ENCODE results near the gene ZFYVE19. TPM values are rescaled to one million over a fixed set of nuclear protein-coding genes. Genes with fewer than 3 reads are reported as not detected.
"Not testable (repeated sequence)": the region's sequence is repeated elsewhere in the genome, so short reads cannot be mapped to it uniquely, and the experiment has no call there.

The ZFYVE19 gene
- polyA plus RNA-seq, 1 donor = 25.6 TPM

- Histone ChIP-seq H3K4me1 (ENCODE audit: control insufficient read depth, insufficient read depth, low read length) (peaks cover 31% of the 10 kb centered on the region), H3K27me3 (ENCODE audit: control insufficient read depth, insufficient read depth, low read length) (no peaks in the 10 kb centered on the region), H3K27ac (ENCODE audit: low read length) (peak overlapping the region; percentile 67), H3K36me3 (ENCODE audit: control insufficient read depth, insufficient read depth, low read length) (peaks cover 50% of the 10 kb centered on the region), H3K9me3 (ENCODE audit: control insufficient read depth, low read depth, low read length) (no peaks in the 10 kb centered on the region), H3K4me3 (ENCODE audit: low read length) (no peak overlapping the region)
- WGBS (ENCODE audit: insufficient coverage, low lambda C conversion rate) = no CpG with 5 or more reads among the region's 15 CpGs
- DNase-seq = peak; percentile 79 to 88
These were observed 50.9 kb downstream of the ZFYVE19 start for GRCh38 chr15:40857601-40858341.

- no peaks in the 10 kb centered on the region for H3K9me3 ChIP-seq (ENCODE audit: control insufficient read depth, low read depth, low read length)
- WGBS (ENCODE audit: insufficient coverage, low lambda C conversion rate) = no CpG with 5 or more reads among the region's 10 CpGs
- no peak for DNase-seq
- peaks cover 41% of the 10 kb centered on the region for H3K36me3 ChIP-seq (ENCODE audit: control insufficient read depth, insufficient read depth, low read length)
- no peak overlapping the region for H3K4me3 ChIP-seq (ENCODE audit: low read length)
- peaks cover 29% of the 10 kb centered on the region for H3K4me1 ChIP-seq (ENCODE audit: control insufficient read depth, insufficient read depth, low read length)
- H3K27ac ChIP-seq (ENCODE audit: low read length) = peak overlapping the region; percentile 67
- H3K27me3 ChIP-seq (ENCODE audit: control insufficient read depth, insufficient read depth, low read length) = no peaks in the 10 kb centered on the region
These were observed 51.8 kb downstream of the ZFYVE19 start for GRCh38 chr15:40858706-40859105.

DNA sequence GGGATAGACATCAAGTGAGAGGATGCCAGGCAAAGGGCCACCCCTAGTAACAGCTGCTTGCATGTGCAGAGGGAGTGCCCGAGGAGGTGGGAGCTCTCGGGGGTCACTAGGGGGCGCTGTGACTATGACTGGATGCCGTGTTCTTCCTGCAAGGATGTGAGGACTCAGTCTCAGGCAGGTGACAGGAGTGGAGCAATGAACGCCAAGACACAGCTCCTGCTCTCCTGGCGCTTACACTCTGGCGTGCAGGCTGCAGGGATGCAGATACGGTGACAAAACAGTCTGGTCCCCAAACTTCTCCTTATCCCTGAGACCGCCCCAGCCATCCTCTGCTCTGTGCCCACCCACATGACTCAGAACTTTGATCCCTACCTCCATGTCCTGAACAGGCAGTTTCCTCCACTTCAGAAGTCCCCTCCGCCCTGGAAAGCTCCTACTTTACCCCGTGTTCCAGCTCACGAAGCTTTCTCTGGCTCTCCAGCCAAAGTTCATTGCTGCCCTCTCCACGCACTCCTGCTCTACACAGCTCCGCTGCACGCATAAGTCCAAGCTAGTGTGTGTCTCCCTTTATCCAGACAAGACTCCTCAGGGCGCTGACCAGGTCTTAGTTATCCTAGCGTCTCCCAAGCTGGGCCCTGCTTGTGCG is 52.4 kb downstream of the ZFYVE19 start:
- Histone ChIP-seq H3K27ac (ENCODE audit: low read length) (peak overlapping the region; percentile 67), H3K36me3 (ENCODE audit: control insufficient read depth, insufficient read depth, low read length) (peaks cover 35% of the 10 kb centered on the region), H3K4me3 (ENCODE audit: low read length) (no peak overlapping the region), H3K4me1 (ENCODE audit: control insufficient read depth, insufficient read depth, low read length) (peaks cover 32% of the 10 kb centered on the region), H3K27me3 (ENCODE audit: control insufficient read depth, insufficient read depth, low read length) (no peaks in the 10 kb centered on the region), H3K9me3 (ENCODE audit: control insufficient read depth, low read depth, low read length) (no peaks in the 10 kb centered on the region)
- DNase-seq = peak; percentile 85 to 89
- no CpG with 5 or more reads among the region's 18 CpGs for WGBS (ENCODE audit: insufficient coverage, low lambda C conversion rate)

DNA sequence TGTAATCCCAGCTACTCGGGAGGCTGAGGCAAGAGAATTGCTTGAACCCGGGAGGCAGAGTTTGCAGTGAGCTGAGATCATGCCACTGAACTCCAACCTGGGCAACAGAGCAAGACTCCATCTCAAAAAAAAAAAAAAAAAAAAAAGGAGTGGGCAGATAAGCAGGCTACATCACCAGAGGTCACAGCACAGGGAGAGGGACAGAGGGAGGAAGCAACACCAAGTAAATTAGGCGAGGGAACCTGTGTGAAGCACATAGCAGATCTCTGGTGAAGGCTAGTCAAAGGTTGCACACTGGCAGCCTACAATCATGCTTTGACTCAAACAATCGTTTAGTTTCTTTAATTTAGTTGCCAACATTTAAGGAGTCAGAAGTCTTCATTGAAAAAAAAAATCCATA is 54.3 kb downstream of the ZFYVE19 start:
- H3K4me3 ChIP-seq (ENCODE audit: low read length); DNase-seq; H3K27ac ChIP-seq (ENCODE audit: low read length); H3K27me3 ChIP-seq (ENCODE audit: control insufficient read depth, insufficient read depth, low read length); H3K9me3 ChIP-seq (ENCODE audit: control insufficient read depth, low read depth, low read length): not testable (repeated sequence)
- peaks cover 16% of the 10 kb centered on the region for H3K36me3 ChIP-seq (ENCODE audit: control insufficient read depth, insufficient read depth, low read length)
- WGBS (ENCODE audit: insufficient coverage, low lambda C conversion rate) = no CpG with 5 or more reads among the region's 4 CpGs
- peaks cover 32% of the 10 kb centered on the region for H3K4me1 ChIP-seq (ENCODE audit: control insufficient read depth, insufficient read depth, low read length)

DNA sequence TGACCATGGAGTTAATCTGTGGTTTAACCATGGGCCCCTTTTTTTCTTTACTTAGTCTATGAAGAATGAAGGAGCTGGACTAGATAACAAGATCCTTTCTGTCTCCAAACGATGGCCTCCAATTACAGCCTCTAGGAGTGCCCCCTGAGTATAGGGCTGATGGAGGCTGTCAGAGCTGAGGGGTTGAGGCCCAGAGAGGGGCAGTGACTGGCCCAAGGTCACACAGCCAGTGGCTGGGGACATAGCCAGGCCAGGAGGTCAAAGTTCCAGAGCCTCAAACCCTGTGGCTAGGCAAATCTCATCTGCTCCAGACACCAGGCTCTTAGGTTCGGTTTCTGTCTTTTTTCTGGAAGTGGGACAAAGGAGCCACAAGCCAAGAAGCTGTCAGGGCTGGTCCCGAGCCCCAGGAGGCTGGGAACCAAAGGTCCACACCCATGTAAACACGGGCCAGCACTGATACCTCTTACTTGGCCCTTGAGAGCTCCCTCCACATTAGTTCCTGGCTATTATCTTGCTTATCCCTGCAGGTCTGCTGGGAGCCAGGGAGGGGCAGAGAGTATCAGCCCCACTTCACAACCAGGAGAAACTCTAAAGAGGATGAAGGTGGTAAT is 56.9 kb downstream of the ZFYVE19 start:
- H3K4me3 ChIP-seq (ENCODE audit: low read length) = no peak overlapping the region
- WGBS (ENCODE audit: insufficient coverage, low lambda C conversion rate) = no CpG with 5 or more reads among the region's 4 CpGs
- DNase-seq = no peak
- H3K4me1 ChIP-seq (ENCODE audit: control insufficient read depth, insufficient read depth, low read length) = peaks cover 20% of the 10 kb centered on the region
- H3K9me3 ChIP-seq (ENCODE audit: control insufficient read depth, low read depth, low read length) = no peaks in the 10 kb centered on the region
- no peak overlapping the region for H3K27ac ChIP-seq (ENCODE audit: low read length)
- H3K27me3 ChIP-seq (ENCODE audit: control insufficient read depth, insufficient read depth, low read length) = no peaks in the 10 kb centered on the region
- H3K36me3 ChIP-seq (ENCODE audit: control insufficient read depth, insufficient read depth, low read length) = peaks cover 1% of the 10 kb centered on the region

Other genes with a start within 250 kb of the ZFYVE19 start
- 36.0 TPM for gene CCDC32, start 242.0 kb upstream of the ZFYVE19 start, polyA plus RNA-seq
- 9.9 TPM for gene RPUSD2, start 237.8 kb upstream of the ZFYVE19 start, polyA plus RNA-seq
- 9.8 TPM for gene KNL1, start 212.8 kb upstream of the ZFYVE19 start, polyA plus RNA-seq
- 8.1 TPM for gene RAD51, start 111.9 kb upstream of the ZFYVE19 start, polyA plus RNA-seq
- gene RMDN3, start 51.8 kb upstream of the ZFYVE19 start, polyA plus RNA-seq = 79.8 TPM
- gene GCHFR, start 43.0 kb upstream of the ZFYVE19 start, polyA plus RNA-seq = 182 TPM
- gene C15orf62, start 37.1 kb upstream of the ZFYVE19 start, polyA plus RNA-seq = 5.4 TPM
- 40.9 TPM for gene DNAJC17, start 384 bp downstream of the ZFYVE19 start, polyA plus RNA-seq
- 14.0 TPM for gene PPP1R14D, start 21.6 kb downstream of the ZFYVE19 start, polyA plus RNA-seq
- gene SPINT1, start 37.0 kb downstream of the ZFYVE19 start, polyA plus RNA-seq = 166 TPM
- 0.54 TPM for gene RHOV, start 67.1 kb downstream of the ZFYVE19 start, polyA plus RNA-seq
- gene VPS18, start 87.4 kb downstream of the ZFYVE19 start, polyA plus RNA-seq = 19.5 TPM
- 12.3 TPM for gene DLL4, start 122.3 kb downstream of the ZFYVE19 start, polyA plus RNA-seq
- 1.4 TPM for gene CHAC1, start 146.4 kb downstream of the ZFYVE19 start, polyA plus RNA-seq